H1 (cell line): ENCODE results near the gene GRIN2B.

Source experiments
- POLR2A ChIP-seq, 2 experiments: IDR thresholded peaks; 1 replicate in 1 of 2; 2 replicates in 1 of 2; pipeline ENCODE4 v1.6.1; 2011; ENCODE audit warnings: low read depth in 2 of 2, low read length in 2 of 2, mild to moderate bottlenecking in 2 of 2; ENCODE audit errors: control extremely low read depth in 1 of 2
- POLR2AphosphoS5 ChIP-seq: IDR thresholded peaks from 2 replicates; pipeline ENCODE4 v1.6.1; 2011; ENCODE audit warnings: low read depth, low read length
- TF ChIP-seq, protein P1 (sequence below), 3 experiments: IDR thresholded peaks; 1 replicate in 2 of 3; 2 replicates in 1 of 3; pipeline versions ENCODE4 v1.5.1 to v1.6.1; 2011; ENCODE audit warnings: low read length in 3 of 3, mild to moderate bottlenecking in 3 of 3, inconsistent platforms in 2 of 3, low read depth in 1 of 3, moderate library complexity in 1 of 3; ENCODE audit not compliant: insufficient read depth in 1 of 3; ENCODE audit errors: control extremely low read depth in 1 of 3

DNA sequence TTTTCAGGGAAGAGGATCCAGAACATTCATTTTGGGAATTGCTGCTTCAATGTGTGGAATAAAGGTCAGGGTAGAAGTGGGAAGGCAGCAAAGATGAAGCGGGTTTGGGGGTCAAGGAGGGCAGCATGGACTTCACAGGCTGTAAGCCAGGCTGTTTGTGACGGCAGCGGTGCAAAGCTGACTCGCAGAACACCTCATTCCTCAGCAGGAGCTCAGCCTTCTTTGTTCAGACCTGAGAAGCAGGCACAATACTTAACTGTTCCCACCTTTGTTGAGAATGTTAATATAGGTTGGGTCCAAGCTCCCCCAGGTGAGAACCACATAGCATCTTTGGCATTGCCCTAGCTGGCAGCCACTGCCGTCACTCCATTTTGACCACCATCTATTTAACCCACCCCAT, 16.7 kb downstream of the GRIN2B start:
- TF ChIP-seq, protein P1, sequence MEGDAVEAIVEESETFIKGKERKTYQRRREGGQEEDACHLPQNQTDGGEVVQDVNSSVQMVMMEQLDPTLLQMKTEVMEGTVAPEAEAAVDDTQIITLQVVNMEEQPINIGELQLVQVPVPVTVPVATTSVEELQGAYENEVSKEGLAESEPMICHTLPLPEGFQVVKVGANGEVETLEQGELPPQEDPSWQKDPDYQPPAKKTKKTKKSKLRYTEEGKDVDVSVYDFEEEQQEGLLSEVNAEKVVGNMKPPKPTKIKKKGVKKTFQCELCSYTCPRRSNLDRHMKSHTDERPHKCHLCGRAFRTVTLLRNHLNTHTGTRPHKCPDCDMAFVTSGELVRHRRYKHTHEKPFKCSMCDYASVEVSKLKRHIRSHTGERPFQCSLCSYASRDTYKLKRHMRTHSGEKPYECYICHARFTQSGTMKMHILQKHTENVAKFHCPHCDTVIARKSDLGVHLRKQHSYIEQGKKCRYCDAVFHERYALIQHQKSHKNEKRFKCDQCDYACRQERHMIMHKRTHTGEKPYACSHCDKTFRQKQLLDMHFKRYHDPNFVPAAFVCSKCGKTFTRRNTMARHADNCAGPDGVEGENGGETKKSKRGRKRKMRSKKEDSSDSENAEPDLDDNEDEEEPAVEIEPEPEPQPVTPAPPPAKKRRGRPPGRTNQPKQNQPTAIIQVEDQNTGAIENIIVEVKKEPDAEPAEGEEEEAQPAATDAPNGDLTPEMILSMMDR (IDR thresholded peaks at IDR 0.05; ENCODE audit: control extremely low read depth in 1 of 3, insufficient read depth in 1 of 3, low read depth in 1 of 3, low read length in 3 of 3), result no peak
- TF ChIP-seq POLR2A (IDR thresholded peaks at IDR 0.05; ENCODE audit: control extremely low read depth in 1 of 2, low read depth in 2 of 2, low read length in 2 of 2) (no peak), POLR2AphosphoS5 (no peak)
